GM18909 (cell line): Measurements from ENCODE around the gene PLXNB2.

Source experiments
- ATAC-seq: cut with Tn5 transposase; IDR thresholded peaks from one replicate; pipeline ENCODE4 v1.9.1; 2021; ENCODE audit warnings: mild to moderate bottlenecking; ENCODE audit not compliant: unreplicated experiment, poor library complexity

PLXNB2 gene

DNA sequence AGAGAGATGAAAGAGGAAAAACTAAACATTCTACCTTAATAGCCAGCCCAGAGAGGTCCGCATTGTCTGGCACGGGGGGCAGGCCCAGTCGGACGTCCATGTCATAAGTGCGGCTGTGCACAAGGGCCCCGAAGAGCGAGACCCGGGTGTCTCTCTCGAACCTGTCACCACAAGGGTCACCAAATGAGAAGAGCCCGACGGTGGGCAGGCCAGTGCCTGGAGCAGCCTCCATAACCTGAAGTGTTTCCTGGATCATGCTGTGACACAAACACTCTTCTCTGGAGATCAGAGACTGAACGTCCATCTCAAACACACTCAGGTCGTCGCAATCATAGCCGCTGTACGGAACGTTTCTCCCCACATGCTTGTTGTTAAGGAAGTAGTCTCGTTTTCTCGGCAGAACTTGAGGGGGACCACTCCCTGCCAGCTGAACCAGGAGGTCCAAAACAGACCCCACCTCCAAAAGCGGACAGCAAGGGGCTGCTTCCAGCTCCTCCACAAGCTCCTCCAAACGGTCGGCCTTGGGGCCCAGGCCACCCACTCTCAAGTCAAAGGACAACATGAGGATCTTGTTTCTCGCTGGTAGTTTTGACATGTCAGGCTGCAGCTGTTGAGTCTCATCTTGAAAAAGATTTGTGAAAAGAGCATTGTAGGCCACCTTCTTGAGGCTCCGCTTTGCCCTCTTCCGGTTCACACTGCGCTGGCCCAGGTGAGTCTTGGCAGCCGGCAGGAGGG lies 63.6 kb downstream of the PLXNB2 start:
- ATAC-seq = no peak

DNA sequence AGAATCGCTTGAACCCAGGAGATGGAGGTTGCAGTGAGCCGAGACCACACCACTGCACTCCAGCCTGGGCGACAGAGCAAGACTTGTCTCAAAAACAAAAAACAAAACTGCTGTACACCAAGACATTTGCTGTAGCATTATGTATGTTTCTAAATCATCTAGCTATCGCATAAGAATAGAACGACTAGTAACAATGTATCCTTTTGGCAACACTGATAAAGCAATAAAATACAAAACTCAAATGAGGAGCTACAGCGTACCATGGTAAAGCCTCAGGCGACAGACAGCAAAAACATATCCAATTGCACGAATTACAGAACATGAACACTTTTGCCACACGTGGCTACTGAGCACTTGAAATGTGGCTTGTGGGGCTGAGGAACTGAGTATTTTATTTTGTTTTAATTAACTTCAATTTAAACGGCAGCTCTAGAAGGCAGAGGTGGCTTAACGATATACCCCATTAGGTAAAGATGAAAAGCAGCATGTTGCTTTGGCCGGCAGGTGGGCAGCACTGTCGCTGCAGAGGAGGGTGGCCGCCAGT lies 65.0 kb downstream of the PLXNB2 start:
- ATAC-seq = no peak

DNA sequence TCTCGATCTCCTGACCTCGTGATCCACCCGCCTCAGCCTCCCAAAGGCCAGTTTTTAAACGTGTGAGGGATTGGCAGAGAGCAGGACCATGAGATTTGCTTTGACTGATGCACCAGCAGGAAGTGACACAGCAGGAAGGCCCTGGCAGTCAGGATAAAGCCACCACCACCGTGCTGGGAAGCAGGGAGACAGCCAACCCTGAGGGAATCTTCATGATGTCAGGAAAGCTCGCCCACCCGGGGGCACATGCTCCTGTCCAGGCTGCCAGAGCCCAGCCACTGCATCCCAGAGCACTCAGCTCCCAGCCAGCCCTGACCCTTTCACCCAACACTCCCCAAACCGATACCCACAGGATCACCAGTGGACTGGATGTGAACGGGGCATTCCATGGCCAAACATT lies 68.7 kb downstream of the PLXNB2 start:
- no peak for ATAC-seq

DNA sequence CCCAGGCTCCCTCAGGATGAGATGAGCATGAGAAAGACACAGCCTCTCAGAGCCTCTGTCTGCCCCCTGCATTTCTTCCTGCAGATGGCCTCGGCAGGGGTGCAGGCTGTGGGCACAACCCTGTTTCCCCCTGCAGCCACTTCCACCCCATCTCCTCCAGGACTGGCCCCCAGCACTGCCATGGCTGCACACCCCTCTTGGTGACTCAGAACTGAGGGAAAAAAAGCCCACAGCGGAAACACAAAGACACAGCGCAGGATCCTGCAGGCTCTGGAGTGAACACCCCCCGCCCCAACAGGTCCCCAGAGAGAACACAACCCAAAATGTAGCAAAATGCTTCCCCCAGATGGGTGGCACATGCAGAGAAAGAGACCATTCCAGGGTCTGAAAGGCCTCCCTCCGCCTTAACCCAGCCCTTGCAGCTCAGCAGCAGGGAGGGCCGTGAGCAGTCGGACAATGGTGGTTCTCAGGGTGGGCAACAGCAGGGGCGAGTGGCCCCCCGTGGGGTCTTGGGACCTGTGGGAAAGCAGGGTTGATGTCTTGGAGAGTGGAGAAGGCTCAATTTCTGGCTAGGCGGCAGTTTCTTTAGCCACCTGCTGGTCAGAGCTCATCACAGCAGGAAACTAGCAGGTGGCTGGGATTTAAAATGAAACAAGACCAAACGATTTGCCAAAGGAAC lies 70.6 kb downstream of the PLXNB2 start:
- ATAC-seq = no peak

DNA sequence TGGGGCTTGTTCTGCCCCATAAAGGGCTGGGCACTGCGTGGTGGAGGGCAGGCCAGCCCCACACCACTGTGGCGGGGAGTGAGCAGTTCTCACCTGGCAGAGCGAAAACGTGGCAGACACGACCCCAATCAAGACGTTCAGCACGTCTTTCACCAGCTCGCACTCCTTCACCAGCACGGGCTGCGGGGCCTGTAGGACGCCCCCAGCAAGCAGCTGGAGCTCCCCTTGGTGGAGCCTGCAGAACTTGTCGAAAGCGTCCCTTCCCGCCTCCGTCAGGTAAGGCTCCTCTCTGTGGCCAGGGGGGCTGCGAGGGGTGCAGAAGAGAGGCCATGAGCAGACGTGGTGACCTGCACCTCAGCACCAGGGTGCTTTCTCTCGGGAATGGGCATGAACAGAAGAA lies 74.2 kb downstream of the PLXNB2 start:
- ATAC-seq = no peak

DNA sequence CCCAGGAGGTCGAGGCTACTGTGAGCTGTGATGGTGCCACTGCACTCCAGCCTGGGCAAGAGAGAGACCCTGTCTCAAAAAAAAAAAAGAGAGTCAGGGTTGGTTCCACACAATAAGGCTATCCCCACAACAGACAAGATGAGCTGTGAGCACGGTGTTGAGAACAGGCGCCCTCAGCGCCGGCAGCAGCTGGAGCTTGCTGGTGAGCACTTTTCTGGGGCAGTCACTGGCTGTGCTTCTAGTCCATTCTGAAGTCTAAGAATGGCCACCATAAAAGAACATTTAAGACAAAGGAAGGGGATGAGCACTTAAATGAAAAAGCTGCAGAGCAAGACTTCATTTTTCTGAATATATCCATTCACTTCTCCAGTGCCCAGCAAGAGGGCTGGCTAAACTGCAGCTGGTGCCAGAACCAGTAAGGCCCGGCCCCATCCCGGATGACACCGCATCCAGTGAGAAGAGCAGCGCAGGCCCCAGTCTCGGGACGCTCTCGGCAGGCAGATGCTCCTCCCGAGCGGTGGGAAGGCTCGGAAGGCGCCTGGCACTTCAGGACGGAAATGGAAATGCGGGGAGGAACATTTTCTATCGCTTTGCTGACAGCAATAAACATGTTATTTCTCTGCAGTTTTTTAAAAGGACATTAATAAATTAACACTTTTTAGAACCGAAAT lies 74.8 kb downstream of the PLXNB2 start:
- no peak for ATAC-seq

DNA sequence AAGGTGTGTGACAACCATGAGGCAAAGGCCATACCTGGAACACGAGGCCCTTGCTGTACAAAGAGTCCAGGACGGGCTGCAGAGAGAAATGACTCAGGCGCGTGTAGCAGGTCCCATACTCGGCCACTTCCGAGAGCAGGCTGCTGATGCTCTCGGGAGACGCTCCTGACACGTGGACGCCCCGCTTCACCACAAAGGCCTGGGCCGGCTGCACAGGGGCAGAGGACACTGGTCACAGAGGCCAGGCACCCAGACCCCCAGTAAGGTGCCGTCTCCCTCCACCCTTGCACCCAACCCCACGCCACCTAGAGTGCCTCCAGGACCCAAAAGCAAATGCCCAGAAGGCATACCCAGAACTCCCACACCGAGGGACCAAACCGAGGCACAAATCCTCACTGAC lies 78.1 kb downstream of the PLXNB2 start:
- no peak for ATAC-seq

DNA sequence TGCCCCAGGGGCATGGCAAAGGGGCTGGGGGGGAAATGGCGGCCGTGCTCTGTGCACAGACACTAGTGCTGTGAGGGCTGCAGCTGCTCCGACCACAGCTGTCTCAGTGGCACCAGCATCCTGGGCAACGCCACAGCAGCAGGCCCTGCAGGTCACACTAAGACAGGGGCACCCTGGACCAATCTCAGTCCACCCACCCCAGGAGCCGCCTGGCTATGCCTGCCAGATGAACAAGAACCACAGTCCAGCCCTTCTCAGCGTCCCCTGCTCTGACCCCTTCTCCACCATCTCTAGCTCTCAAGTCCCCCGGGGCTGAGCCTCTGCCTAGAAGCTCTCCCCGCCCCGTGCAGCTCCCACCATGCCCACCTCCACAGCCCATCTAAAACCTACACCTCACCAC lies 79.1 kb downstream of the PLXNB2 start:
- no peak for ATAC-seq

DNA sequence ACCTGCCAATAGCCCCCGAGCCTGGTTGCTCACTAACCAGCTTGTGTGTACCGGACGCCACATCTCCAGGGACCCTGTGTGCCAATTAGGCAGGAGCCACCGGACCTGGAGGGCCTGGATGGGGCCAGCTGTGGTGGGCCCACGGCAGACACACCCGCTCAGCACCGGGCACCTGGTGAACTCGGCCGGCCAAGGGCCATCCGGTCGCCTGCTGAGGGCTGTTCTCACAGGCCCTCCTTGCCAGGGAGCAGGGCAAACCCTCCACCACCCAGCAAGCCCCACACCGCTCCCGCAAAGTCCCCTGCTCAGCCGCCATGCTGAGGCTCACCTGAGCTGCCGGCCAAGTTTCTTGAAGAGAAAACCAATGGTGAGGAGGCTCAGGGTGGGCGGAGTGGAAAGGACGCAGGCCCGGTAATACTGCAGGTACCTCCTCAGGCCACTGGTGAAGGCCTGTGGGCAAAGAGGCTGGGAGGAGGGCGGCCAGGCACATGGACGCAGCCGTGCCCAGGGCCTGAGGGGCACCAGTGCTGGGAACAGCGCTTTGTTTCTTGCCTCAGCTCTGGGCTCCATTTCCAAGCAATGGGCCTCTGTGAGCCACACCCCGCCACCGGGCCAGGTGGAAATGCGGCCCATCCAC lies 79.7 kb downstream of the PLXNB2 start:
- no peak for ATAC-seq

DNA sequence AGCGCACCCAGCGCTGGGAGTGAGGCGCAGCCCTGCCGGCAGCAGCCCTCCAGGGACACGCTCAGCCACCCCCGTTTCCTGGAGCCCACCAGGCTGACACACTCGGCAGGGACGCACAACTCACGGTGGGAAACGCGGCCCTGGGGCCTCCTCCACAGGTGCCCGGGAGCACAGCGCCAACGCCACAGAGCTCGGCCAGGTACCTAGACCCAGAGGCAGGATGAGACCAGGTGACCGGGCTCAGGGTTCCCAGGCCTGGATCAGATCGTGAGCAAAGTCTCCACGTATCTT lies 80.6 kb downstream of the PLXNB2 start:
- ATAC-seq = no peak

DNA sequence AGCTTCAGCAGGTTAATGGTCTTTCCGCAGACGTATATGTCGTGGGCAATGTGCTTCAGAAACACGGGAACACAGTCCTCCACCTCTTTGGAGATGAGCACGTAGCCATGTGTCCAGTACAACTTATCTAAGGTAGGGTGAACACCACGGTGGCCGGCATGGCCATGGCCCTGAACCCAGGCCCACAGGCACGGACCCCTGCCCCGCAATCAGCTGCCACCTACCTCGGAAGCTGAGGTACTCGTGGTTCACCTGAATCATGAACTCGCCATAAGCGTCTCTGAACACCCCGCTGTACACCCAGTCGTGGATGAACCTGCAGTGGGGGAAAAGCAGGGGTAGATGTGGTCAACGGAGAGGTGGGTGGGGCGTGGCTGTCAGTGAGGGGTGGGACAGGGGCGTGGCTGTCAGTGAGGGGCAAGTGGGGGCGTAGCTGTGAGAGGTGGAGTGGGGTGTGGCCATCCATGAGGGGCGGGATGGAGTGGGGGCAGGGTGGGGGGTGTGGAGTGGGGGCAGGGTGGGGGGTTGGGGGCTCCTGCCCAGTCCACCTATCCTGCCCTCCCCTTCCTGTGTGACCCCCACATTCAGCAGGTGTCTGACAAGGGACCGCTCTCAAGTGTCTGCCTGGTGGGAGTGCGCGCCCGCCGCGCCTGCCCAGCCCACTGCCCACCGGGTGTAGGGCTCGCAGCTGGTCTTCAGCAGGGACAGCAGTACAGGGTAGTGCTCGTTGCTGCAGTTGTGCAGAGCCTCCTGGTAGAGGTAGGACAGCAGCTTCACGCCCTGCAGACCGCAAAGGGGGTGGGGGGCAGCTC lies 81.2 kb downstream of the PLXNB2 start:
- ATAC-seq = no peak

DNA sequence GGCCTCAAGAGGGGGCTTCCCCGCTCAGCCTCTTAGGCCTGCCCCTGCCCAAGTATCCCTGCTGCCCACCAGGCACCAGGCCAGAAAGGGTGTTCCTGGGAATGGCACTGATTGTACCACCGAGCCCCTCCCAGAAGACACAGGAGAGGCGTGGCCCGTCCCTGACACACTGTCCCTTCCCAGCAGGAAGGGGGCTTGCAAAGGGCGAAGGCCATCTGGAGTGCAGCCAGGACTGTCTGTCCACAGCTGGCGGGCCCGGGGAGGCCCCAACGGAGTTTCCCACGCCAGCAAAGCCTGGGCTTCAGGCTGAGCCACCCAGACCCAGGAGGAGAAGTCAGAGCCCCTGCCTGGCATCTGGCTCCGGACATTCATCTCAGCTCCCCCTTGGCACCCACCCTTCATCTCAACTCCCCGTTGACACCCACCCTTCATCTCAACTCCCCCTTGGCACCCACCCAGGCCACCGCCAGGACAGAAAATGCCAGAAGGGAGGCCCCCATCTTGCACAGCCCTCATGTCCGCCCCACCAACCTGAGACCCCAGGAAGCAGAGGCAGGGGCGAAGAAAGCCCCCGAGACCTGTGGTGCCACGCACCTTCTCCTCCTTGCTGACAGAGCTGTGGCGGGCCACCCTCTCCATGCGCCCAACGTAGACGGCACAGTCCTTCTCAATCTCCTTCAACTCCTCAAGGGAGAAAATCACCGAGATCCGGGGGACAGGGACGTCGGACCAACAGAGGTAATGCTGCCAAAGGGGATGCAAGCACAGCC lies 82.1 kb downstream of the PLXNB2 start:
- ATAC-seq = no peak
